CD4-positive, alpha-beta T cell treated with Interleukin-6 for 4 hours (primary cell): Measurements from ENCODE around the gene ALX3.

Experiments
- DNase-seq: peaks from one replicate; pipeline ENCODE4 v3.0.0-alpha.2; 2020; ENCODE audit warnings: mixed read lengths

ALX3 gene

GRCh38 chr1:110070671-110071242, at the start of gene ALX3:
ALX3 (minus strand) TSS chr1:110070672; CDS start chr1:110070612, 60 bp downstream.
- no peak for DNase-seq

- no peak for DNase-seq
Observed at GRCh38 chr1:110119843-110120242, 49.4 kb upstream of the ALX3 start.

DNA sequence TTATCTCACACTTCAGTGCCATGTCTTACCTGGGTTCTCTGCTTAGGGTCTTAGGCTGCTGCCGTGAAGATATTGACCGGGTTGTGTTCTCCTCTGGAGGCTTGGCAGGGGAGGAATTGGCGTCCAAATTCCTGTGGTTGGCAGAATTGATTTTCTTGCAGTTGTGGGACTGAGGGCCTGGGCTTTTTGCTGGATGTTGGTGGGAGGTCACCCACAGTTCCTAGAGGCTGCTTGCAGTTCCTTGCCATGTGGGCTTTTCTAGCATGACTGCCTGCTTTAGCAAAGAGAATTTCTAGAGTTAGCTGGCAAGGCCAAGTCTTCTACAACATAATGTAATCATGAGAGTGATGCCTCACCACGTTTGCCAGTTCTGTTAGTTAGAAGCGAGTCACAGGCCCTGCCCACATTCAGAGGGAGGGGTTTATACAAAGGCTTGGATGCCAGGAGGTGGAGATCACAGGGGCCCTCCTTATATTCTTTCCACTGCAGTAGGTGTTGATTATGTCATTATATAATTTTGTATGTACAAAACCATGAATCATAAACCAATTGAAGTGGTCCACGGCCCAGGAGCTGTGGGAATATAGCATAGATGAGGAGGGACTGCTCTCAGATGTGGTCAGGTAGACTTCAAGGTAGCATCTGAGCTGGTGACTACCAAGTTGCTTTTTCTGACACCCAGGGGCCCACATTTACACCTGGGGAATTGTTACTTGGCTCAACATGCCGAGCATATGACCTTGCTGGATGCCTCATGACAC, 48.3 kb upstream of the ALX3 start:
- DNase-seq: no peak

- no peak for DNase-seq
Observed at GRCh38 chr1:110114784-110115183, 44.3 kb upstream of the ALX3 start.

GRCh38 chr1:110114173-110114572, 43.7 kb upstream of the ALX3 start:
- DNase-seq: no peak

GRCh38 chr1:110113551-110113950, 43.1 kb upstream of the ALX3 start:
- DNase-seq: no peak

DNA sequence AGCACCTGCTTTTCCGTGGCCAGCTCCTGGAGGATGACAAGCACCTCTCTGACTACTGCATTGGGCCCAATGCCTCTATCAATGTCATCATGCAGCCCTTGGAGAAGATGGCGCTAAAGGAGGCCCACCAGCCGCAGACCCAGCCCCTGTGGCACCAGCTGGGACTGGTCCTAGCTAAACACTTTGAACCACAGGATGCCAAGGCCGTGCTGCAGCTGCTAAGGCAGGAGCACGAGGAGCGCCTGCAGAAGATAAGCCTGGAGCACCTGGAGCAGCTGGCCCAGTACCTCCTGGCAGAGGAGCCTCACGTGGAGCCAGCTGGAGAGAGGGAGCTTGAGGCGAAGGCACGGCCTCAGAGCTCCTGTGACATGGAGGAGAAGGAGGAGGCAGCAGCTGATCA, 42.2 kb upstream of the ALX3 start:
- DNase-seq: no peak

GRCh38 chr1:110112143-110112542, 41.7 kb upstream of the ALX3 start, which contains the start of gene UBL4B:
UBL4B (plus strand) TSS chr1:110112443; CDS start chr1:110112535, 92 bp downstream.
- DNase-seq: no peak

GRCh38 chr1:110111081-110111480, 40.6 kb upstream of the ALX3 start:
- no peak for DNase-seq

DNA sequence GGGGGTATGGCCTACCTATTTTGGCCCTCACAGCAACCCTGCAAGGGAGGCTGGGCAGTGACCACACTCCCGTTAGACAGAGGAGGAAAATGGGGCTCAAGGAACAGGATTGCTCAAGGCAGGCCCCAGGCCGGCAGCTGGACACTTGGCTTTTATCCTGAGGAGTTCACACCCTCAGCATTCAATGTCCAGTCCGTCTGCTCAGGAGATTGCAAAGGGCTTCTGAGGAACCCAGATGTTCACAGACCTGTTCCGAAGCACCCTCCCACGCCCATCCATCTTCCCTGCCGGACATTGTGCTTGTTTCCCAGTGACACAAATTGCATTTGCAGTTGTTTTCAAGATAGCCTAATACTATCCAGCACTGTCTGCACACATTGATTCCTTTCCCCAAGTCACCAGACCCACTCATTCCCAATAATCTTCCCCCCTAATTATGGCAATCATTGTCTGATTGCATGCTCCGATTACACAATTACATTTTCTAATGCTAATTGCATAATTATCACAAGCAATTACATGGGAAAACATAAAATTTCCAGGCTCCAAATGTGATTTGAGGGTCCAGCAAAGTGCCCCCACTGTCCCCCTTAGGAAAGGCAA, 37.5 kb upstream of the ALX3 start:
- no peak for DNase-seq

DNA sequence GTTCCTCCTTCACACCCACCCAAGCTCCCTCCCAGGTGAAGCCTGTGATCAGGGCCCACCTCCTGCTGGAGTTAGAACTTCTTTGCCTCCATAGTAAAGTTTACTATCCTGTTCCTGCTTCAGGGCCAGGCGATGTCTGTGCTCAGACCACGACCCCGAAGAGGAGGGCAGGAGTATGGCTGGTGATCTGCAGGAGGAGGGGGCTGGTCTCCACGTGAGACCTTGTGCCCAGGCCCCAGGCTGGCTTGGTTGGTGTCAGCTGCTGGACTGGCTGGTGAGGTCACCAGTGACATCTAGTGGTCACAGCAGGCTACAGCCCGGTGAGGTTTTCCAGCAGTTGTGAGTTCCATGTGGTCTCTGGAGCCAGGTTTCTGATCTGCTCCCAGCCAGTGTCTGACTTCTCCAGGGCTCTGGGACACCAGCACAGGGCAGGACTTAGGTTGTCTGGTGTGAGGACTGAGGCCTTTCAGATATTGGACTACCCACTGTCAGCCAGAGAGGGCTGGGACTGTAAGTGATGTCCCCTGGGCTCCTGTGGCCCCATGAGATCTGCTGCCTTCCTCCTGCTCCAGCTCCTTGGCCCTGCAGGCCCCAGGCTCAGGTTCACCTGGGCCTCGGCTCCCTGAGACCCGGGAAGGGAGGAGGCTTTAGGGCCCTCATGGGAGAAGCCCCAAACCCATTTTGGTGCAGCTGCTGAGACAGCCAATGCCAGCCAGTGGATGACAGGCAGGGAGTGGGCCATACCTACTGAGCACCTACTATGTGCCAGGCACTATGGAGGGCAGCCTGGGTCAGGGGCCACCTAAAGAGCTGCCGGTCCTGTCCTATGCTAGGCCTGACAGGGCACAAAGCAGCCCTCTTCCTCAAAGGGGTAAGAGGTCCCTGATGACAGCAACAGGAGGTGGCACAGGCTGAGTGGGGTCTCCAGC, 35.8 kb upstream of the ALX3 start:
- DNase-seq: peak; percentile 61

- no peak for DNase-seq
Observed at GRCh38 chr1:110102081-110102480, 31.6 kb upstream of the ALX3 start.

GRCh38 chr1:110100335-110100734, 29.9 kb upstream of the ALX3 start:
- no peak for DNase-seq

- DNase-seq: no peak
Observed at GRCh38 chr1:110098222-110099026, 28.0 kb upstream of the ALX3 start.

GRCh38 chr1:110097507-110098221, 27.2 kb upstream of the ALX3 start:
- no peak for DNase-seq

DNA sequence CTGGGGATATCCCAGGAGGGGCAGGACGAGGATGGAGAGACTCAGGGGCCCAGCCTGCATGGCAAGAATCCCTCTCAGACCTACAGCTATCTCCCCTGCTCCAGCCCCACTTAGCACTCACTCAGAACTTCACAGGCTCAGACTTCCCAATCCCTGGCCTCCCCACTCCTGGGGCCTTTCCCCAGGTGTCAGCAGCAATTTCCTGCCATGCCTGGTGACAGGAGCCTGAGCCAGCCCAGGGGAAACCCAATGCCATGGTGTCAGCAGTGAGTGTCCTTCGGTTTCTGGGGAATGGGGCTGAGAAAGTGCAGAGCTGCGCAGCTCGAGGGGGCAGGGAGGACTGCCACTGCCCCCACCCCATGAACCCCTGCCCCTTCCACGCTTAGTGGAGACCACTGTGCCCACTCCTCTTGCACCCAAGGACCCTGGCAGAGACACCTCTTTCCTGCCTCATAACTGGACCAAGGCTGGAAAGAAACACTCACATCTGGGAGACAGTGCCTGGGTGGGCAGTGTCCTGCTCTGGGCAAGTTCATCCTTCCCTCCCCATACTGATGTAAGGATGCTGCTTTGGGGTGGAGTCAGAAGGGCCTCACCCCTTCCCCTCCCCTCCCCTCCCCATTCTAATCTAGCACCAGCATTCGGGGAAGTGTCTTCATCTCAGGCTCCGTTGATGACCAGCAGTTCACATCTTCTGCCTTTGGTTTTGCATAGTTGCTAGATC, 24.6 kb upstream of the ALX3 start:
- no peak for DNase-seq

DNA sequence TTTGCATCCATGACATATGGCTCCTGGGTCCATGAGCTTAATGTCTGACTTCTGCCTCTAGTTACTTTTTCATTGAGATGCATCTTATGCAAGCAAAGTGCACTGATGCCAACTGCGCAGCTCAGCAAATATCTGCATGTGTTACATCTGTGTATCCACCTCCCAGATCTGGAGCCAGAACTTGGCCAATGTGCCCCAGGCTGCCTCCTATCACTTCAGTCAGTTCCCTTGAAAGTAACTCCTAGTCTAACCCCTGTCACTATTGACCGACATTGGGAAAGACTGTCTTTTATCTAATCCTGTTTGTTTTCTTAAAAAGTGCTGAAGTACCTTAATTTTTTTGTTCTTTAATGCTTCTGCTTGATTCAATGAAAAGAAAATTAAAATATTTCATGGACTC, 22.5 kb upstream of the ALX3 start:
- DNase-seq: no peak

- DNase-seq: no peak
Observed at GRCh38 chr1:110091791-110092190, 21.3 kb upstream of the ALX3 start.

DNA sequence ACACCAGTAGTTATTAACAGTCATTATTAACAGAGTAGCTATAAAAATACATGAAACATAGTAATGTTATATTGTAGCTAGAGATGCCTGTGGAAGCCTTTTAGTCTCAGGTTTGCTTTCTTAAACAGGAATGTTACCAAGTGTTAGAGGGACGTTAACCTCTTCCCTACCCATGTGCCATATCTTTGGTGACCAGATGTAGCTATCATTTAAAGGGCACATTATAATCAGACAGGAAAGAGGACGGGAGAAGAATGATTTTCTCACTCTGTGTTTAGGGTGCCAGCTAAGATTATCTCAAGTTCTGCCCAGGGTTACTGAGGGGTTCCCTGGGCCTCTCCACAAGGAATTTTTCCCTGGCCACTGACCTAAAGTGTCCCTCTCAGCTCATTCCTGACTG, 20.9 kb upstream of the ALX3 start:
- DNase-seq: no peak

- no peak for DNase-seq
Observed at GRCh38 chr1:110089561-110090275, 19.2 kb upstream of the ALX3 start.
